ENCODE measurements around the gene FHIP1A.

FHIP1A gene

GRCh38 chr4:151418385-151418784 lies 9.4 kb downstream of the FHIP1A start:
- DNase-seq, result peak; percentile 16

- DNase-seq, result no peak
Observed at GRCh38 chr4:151418856-151419255, 9.9 kb downstream of the FHIP1A start.

GRCh38 chr4:151420250-151420807 lies 11.4 kb downstream of the FHIP1A start:
- DNase-seq, result peak; percentile 15

GRCh38 chr4:151422854-151423253 lies 13.9 kb downstream of the FHIP1A start:
- no peak for DNase-seq

- no peak for DNase-seq
Observed at GRCh38 chr4:151426513-151426912, 17.5 kb downstream of the FHIP1A start.

- no peak for DNase-seq
Observed at GRCh38 chr4:151427266-151427665, 18.3 kb downstream of the FHIP1A start.

- DNase-seq, result no peak
Observed at GRCh38 chr4:151428346-151428745, 19.4 kb downstream of the FHIP1A start.

GRCh38 chr4:151429957-151430570 lies 21.1 kb downstream of the FHIP1A start:
- no peak for DNase-seq

GRCh38 chr4:151430740-151431457 lies 21.9 kb downstream of the FHIP1A start:
- DNase-seq, result no peak

- DNase-seq, result no peak
Observed at GRCh38 chr4:151431728-151432127, 22.8 kb downstream of the FHIP1A start.

GRCh38 chr4:151432654-151433053 lies 23.7 kb downstream of the FHIP1A start:
- DNase-seq, result no peak

- DNase-seq, result no peak
Observed at GRCh38 chr4:151434183-151434860, 25.3 kb downstream of the FHIP1A start.

GRCh38 chr4:151436093-151436518 lies 27.1 kb downstream of the FHIP1A start:
- no peak for DNase-seq

GRCh38 chr4:151437505-151437904 lies 28.5 kb downstream of the FHIP1A start:
- DNase-seq, result no peak

GRCh38 chr4:151438154-151438553 lies 29.2 kb downstream of the FHIP1A start:
- no peak for DNase-seq

- no peak for DNase-seq
Observed at GRCh38 chr4:151439320-151439719, 30.3 kb downstream of the FHIP1A start.

- no peak for DNase-seq
Observed at GRCh38 chr4:151442002-151442401, 33.0 kb downstream of the FHIP1A start.

GRCh38 chr4:151443247-151443646 lies 34.3 kb downstream of the FHIP1A start:
- no peak for DNase-seq

GRCh38 chr4:151443752-151444151 lies 34.8 kb downstream of the FHIP1A start:
- no peak for DNase-seq

GRCh38 chr4:151446208-151446607 lies 37.2 kb downstream of the FHIP1A start:
- no peak for DNase-seq

GRCh38 chr4:151454513-151454912 lies 45.5 kb downstream of the FHIP1A start:
- no peak for DNase-seq

- no peak for DNase-seq
Observed at GRCh38 chr4:151455212-151455611, 46.2 kb downstream of the FHIP1A start.

GRCh38 chr4:151458148-151458547 lies 49.2 kb downstream of the FHIP1A start:
- DNase-seq, result no peak

All from suppressor macrophage treated with lipopolysaccharide for 4 hours (primary cell).